Measurements from ENCODE around the gene TUSC2. TPM values are rescaled to one million over a fixed set of nuclear protein-coding genes. Genes with fewer than 3 reads are reported as not detected.

TUSC2 gene
- total RNA-seq, 2 donors from 2014 or later = 12.6 to 19.4 TPM

DNA sequence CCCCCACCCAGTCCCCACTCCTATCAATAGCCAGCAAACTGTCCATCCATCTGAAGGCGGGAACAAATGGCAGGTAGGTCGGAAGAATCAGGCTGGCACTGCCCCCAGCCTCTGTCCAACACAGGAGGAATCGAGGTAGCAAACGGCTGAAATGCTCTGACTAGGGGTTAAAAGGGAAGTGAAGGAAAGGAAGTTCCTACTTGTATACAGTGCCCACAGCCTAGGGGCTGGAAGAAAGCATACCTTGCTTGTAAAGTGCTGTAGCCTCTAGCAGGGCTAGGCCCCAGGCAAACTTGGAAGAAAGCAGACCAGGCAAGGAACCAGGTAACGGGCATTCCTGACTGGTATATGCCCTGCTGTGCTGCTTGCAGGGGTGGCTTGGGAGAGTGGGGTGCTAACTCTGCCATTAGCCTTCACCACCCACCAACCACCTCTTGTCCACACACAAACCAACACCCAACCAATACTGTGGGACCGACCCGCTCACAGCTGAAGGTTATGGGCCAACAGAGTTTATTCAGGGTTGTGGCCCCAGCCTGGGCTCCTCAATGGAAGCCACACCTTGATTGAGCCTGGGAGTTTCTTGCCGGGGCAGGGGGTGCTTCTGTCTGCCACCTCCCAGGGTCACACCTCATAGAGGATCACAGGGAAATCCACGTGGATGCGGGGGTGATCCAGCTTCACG is 2.4 kb downstream of the TUSC2 start:
- peaks cover 19 to 31% of the 10 kb centered on the region in 2 donors for H3K4me1 ChIP-seq (ENCODE audit: control insufficient read depth in 1 of 2, low read depth in 2 of 2)
- no peak overlapping the region for H3K4me3 ChIP-seq
- DNase-seq (ENCODE audit: low spot score) = no peak
- no peaks in the 10 kb centered on the region for H3K9me3 ChIP-seq
- no peaks in the 10 kb centered on the region for H3K27me3 ChIP-seq (replicated peaks; ENCODE audit: insufficient read depth)
- TF ChIP-seq, protein P1, sequence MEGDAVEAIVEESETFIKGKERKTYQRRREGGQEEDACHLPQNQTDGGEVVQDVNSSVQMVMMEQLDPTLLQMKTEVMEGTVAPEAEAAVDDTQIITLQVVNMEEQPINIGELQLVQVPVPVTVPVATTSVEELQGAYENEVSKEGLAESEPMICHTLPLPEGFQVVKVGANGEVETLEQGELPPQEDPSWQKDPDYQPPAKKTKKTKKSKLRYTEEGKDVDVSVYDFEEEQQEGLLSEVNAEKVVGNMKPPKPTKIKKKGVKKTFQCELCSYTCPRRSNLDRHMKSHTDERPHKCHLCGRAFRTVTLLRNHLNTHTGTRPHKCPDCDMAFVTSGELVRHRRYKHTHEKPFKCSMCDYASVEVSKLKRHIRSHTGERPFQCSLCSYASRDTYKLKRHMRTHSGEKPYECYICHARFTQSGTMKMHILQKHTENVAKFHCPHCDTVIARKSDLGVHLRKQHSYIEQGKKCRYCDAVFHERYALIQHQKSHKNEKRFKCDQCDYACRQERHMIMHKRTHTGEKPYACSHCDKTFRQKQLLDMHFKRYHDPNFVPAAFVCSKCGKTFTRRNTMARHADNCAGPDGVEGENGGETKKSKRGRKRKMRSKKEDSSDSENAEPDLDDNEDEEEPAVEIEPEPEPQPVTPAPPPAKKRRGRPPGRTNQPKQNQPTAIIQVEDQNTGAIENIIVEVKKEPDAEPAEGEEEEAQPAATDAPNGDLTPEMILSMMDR (IDR thresholded peaks at IDR 0.05) = no peak
- H3K36me3 ChIP-seq = peaks cover 20% of the 10 kb centered on the region
- no peak overlapping the region for H3K27ac ChIP-seq
- ATAC-seq (ENCODE audit: insufficient number of reproducible peaks, low FRiP score, low read depth) = no peak

DNA sequence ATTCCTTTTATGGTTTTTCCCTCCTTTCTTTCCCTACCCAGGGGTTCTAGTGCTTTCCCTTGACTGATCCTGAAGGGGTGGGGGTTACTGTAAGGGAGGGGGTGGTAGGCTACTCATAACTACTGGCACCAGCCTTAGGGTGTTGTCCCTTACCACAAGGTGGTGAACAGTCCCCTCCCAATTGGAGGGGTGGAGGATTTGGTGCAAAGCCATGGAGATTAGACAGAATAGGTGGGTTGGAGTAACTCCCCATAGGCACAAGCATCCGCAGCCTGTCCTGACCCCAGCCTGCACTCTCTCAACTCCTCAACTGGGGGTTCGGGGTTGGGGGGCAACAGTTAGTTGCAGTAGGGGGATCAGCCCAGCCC is 2.9 kb downstream of the TUSC2 start:
- DNase-seq (ENCODE audit: low spot score) (no peak), ATAC-seq (ENCODE audit: insufficient number of reproducible peaks, low FRiP score, low read depth) (no peak)
- no peak overlapping the region for H3K27ac ChIP-seq
- H3K27me3 ChIP-seq (replicated peaks; ENCODE audit: insufficient read depth) = no peaks in the 10 kb centered on the region
- H3K36me3 ChIP-seq = peaks cover 14% of the 10 kb centered on the region
- H3K4me3 ChIP-seq = no peak overlapping the region
- peaks cover 24 to 37% of the 10 kb centered on the region in 2 donors for H3K4me1 ChIP-seq (ENCODE audit: control insufficient read depth in 1 of 2, low read depth in 2 of 2)
- no peaks in the 10 kb centered on the region for H3K9me3 ChIP-seq
- TF ChIP-seq, protein P1 (IDR thresholded peaks at IDR 0.05) = no peak

DNA sequence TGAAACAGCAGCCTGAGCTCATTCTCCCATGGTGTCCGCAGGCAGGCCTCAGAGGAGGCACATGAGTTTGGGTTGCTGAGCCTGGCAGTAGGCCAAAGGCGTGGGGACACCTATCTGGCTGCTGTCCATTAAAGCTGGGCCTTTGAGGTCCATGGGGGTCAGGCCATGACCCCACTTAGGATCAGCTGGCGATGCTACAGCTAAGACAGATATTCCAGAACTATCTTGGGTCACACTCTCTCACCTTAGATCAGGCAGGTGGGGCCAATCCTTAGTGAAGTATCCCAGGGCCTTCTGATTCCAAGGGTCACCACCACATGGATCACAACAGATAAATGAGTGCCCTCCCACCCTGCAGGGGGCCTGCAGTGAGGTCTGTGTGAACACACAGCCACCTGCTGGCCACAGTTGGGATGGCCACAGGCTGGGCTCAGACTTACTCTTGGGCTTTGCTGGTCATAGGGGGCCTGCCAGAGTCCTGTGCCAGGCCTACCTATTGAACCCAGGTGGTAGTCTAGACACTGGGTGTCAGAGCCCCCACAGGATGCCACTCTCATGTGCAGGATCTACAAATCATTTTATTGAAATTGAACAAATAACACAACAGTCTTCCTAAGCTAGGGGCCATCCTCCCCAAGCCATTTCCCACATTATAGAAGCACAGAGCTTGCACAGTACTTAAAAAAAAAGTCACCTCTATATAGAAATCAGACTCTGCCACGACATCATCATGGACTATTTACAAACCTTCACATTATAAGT is 3.5 kb downstream of the TUSC2 start:
- Histone ChIP-seq H3K9me3 (no peaks in the 10 kb centered on the region), H3K27me3 (replicated peaks; ENCODE audit: insufficient read depth) (no peaks in the 10 kb centered on the region), H3K4me1 (ENCODE audit: control insufficient read depth in 1 of 2, low read depth in 2 of 2) (peaks cover 29 to 43% of the 10 kb centered on the region in 2 donors), H3K4me3 (no peak overlapping the region), H3K27ac (peak overlapping the region in 1 of 2 donors; percentile 8), H3K36me3 (peaks cover 9% of the 10 kb centered on the region)
- no peak for DNase-seq (ENCODE audit: low spot score)
- TF ChIP-seq, protein P1 (IDR thresholded peaks at IDR 0.05) = peak; percentile 79
- no peak for ATAC-seq (ENCODE audit: insufficient number of reproducible peaks, low FRiP score, low read depth)

DNA sequence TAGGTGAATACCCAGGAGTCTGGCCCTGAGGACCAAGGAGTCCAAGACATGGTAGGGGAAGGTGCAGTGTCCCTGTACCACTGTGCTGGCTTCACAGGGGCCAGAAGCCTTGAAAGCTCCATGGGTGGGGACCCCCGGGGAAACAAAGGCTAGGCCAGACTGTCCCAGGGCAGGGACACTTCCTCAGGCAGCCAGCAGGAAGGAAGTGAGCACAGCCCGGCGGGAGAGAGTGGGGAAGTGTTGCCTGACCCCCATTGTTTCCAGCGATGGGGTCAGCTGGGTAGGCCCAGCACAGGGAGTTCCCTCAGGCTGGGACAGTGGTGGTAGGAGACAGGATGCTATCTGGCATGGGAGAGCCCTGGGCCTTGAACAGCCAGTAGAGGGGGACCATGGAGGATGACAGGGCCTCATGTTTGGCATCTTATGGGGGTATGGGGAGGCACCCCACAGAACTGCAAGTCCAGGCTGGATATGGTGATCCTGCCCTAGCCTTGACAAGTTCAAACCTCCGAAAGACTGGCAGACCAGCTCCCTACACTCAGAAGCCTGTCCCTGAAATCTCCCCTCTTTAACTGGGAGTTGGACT is 4.3 kb downstream of the TUSC2 start:
- TF ChIP-seq, protein P1 (IDR thresholded peaks at IDR 0.05) = no peak
- DNase-seq (ENCODE audit: low spot score) (no peak), ATAC-seq (ENCODE audit: insufficient number of reproducible peaks, low FRiP score, low read depth) (no peak)
- Histone ChIP-seq H3K4me1 (ENCODE audit: control insufficient read depth in 1 of 2, low read depth in 2 of 2) (peaks cover 29 to 50% of the 10 kb centered on the region in 2 donors), H3K9me3 (no peaks in the 10 kb centered on the region), H3K4me3 (no peak overlapping the region), H3K27me3 (replicated peaks; ENCODE audit: insufficient read depth) (no peaks in the 10 kb centered on the region), H3K27ac (peak overlapping the region; percentile 8 to 91), H3K36me3 (peaks cover 7% of the 10 kb centered on the region)

DNA sequence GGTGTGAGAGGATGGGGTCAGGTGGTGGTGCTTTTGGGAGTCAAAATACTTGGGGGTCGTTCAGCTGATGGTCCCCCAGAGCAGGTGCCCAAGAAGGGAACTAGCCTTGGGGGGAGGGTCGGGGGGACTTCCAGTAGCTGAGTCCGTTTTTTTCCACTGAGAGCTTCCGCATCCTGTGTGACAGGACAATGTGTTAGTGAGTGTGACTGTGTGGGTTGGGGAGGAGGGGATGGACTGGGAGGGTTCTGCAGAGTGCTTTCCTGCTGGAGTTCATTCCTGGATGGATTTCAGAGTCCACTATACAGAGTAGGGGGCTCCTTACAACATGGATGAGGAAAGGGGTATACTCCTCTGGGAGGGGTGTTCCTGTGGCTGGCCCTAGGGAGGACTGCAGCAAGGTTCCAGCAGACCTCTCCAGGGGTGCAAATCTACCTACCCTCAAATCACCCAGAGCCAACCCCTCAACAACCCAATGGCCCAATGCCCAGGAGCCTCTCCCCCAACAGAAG is 4.9 kb downstream of the TUSC2 start:
- Histone ChIP-seq H3K27me3 (replicated peaks; ENCODE audit: insufficient read depth) (no peaks in the 10 kb centered on the region), H3K36me3 (peaks cover 8% of the 10 kb centered on the region), H3K4me3 (peak overlapping the region; percentile 73), H3K4me1 (ENCODE audit: control insufficient read depth in 1 of 2, low read depth in 2 of 2) (peaks cover 27 to 51% of the 10 kb centered on the region in 2 donors), H3K9me3 (no peaks in the 10 kb centered on the region), H3K27ac (peak overlapping the region; percentile 8 to 91)
- DNase-seq (ENCODE audit: low spot score) = no peak
- ATAC-seq (ENCODE audit: insufficient number of reproducible peaks, low FRiP score, low read depth) = no peak
- TF ChIP-seq, protein P1 (IDR thresholded peaks at IDR 0.05) = no peak

All from thoracic aorta (tissue), 2 donors.